Astrocyte (in vitro differentiated cells and primary cell): ENCODE data around the gene LEMD2.

Experiments
- EZH2 ChIP-seq: IDR thresholded peaks from 2 replicates; pipeline ENCODE4 v1.6.1; 2012; ENCODE audit warnings: mild to moderate bottlenecking, low read length, inconsistent platforms; ENCODE audit not compliant: insufficient read depth
- TF ChIP-seq, protein P1 (sequence below): IDR thresholded peaks from 2 replicates; pipeline ENCODE4 v1.5.1; 2011; ENCODE audit warnings: low read depth, mild to moderate bottlenecking, inconsistent platforms, low read length, moderate library complexity; ENCODE audit not compliant: insufficient read depth

DNA sequence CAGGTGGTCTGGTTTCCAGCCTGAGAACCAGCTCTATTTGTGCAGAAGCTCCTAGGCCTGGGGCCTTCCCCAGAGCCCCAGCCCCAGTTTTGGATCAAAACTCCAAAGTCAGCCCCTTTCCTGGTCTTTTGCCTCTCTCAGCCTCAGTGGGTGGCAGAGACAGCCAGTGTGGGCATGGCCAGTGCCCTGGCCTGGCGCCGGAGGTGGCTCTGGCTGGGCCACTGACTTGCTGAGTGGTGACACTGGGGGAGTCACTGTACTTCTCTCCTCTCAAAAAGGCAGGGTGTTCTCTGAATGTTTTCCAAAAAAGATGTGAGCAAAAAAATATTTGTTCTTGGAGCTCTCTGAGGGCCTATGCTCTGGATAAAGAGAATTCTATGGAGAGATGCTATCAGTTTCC, 34.9 kb upstream of the LEMD2 start:
- TF ChIP-seq, protein P1, sequence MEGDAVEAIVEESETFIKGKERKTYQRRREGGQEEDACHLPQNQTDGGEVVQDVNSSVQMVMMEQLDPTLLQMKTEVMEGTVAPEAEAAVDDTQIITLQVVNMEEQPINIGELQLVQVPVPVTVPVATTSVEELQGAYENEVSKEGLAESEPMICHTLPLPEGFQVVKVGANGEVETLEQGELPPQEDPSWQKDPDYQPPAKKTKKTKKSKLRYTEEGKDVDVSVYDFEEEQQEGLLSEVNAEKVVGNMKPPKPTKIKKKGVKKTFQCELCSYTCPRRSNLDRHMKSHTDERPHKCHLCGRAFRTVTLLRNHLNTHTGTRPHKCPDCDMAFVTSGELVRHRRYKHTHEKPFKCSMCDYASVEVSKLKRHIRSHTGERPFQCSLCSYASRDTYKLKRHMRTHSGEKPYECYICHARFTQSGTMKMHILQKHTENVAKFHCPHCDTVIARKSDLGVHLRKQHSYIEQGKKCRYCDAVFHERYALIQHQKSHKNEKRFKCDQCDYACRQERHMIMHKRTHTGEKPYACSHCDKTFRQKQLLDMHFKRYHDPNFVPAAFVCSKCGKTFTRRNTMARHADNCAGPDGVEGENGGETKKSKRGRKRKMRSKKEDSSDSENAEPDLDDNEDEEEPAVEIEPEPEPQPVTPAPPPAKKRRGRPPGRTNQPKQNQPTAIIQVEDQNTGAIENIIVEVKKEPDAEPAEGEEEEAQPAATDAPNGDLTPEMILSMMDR: no peak
- TF ChIP-seq EZH2: no peak
